Peyer's patch (tissue), 4 donors: ENCODE data around the gene MICAL3.

ENCODE experiments used
- POLR2A ChIP-seq, 2 donors: fragments of 450-650 bp; IDR thresholded peaks; one replicate each; pipeline ENCODE4 v1.5.1; 2017; ENCODE audit warnings: antibody characterized with exemption in 2 of 2, mild to moderate bottlenecking in 2 of 2, moderate library complexity in 2 of 2
- TF ChIP-seq, protein P1 (sequence below), 6 experiments: fragments of 450-650 bp in 4 of 6; fragments of 200-600 bp in 2 of 6; sonication (generic) in 1 of 6; IDR thresholded peaks; one replicate each; pipeline ENCODE4 v1.5.1; 2017 to 2019; ENCODE audit warnings: antibody characterized with exemption in 6 of 6, mild to moderate bottlenecking in 3 of 6, moderate library complexity in 1 of 6

DNA sequence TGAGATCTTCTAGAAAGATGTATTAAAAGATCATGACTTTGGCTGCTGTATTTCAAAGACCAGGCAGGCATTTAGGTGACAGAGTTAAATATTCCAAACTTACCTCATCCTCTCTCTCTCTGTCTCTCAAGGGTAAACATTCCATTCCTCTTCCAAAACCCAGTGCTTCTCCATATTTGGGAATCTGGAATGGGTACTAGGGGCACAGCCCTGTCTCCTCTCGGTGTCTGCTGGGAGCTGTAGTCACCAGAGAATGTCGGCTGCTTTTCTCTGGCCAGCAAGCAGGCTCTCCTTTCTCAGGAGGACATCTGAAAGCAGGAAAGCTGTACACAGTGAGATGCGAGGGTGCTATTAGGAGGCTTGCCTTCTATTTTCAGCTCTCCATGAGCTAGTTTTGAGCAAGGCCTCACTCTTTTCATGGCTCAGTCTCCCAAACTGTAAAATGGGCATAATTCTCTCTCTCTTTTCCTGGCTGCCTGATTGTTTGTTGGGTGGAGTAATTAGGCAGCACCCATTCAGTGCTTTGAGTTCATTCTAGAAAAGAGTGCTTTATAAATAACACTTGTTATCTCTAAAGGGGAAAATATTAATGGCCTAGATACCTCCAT, 44.1 kb upstream of the MICAL3 start:
- TF ChIP-seq, protein P1, sequence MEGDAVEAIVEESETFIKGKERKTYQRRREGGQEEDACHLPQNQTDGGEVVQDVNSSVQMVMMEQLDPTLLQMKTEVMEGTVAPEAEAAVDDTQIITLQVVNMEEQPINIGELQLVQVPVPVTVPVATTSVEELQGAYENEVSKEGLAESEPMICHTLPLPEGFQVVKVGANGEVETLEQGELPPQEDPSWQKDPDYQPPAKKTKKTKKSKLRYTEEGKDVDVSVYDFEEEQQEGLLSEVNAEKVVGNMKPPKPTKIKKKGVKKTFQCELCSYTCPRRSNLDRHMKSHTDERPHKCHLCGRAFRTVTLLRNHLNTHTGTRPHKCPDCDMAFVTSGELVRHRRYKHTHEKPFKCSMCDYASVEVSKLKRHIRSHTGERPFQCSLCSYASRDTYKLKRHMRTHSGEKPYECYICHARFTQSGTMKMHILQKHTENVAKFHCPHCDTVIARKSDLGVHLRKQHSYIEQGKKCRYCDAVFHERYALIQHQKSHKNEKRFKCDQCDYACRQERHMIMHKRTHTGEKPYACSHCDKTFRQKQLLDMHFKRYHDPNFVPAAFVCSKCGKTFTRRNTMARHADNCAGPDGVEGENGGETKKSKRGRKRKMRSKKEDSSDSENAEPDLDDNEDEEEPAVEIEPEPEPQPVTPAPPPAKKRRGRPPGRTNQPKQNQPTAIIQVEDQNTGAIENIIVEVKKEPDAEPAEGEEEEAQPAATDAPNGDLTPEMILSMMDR (IDR thresholded peaks at IDR 0.05) = no peak
- no peak for TF ChIP-seq POLR2A (IDR thresholded peaks at IDR 0.05)
